Measurements from ENCODE around the gene SIRPG. TPM values are rescaled to one million over a fixed set of nuclear protein-coding genes. Genes with fewer than 3 reads are reported as not detected.

SIRPG gene
- total and polyA plus RNA-seq, 7 donors, result 0.01 to 0.30 (median 0.21) TPM; not detected in 4

GRCh38 chr20:1588533-1589460 lies 68.8 kb downstream of the SIRPG start:
- no peak for TF ChIP-seq CTCF (IDR thresholded peaks at IDR 0.05)
- Histone ChIP-seq H3K4me1 (no peaks in the 10 kb centered on the region), H3K27me3 (ENCODE audit: insufficient read depth in 3 of 3, low read length in 2 of 3) (no peaks in the 10 kb centered on the region), H3K27ac (no peak overlapping the region), H3K36me3 (ENCODE audit: insufficient read depth in 1 of 2, low read depth in 1 of 2) (no peaks in the 10 kb centered on the region), H3K9me3 (no peaks in the 10 kb centered on the region), H3K4me3 (no peak overlapping the region)
- DNase-seq (no peak), ATAC-seq (no peak)
- WGBS, 3 donors, result 49% methylated on average over 9 of the region's 9 CpGs; no CpG with 5 or more reads in 2 of the 3 donors
- intact Hi-C loops (cut with DNase I), result no loop called here

DNA sequence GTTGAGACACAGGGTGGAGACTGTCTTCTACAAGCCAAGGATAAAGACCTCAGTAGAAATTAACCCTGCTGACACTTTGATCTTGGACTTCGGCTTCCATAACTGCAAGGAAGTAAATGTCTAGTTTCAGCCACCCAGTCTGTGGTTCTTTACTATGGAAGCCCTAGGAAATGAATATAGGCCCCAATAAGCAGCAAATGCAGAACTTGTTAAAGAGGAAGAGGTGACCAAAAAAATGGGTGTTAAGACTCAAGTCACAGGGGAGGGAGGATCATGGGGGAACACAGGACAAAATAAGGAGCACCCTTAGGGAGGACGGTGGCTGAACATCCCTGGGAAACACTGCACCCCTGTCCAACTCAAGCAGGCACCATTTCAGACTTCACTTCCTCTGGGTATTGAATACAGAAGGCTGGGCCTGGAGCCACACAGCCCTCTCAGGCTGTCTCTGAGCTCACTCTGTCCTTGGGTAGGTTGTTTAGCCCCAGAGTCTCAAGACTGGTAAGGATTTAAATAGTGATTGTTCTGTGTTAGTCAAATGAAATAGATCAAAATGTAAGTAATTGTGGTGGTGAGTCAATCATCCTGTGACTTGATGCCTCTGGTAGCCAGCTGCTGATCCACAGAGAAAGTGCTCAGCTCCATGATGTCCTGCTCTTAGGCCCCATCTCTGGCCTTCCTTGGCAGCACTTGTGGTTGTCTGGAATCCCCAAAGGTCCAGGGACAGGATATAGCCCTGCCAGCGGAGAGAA lies 69.6 kb downstream of the SIRPG start:
- Histone ChIP-seq H3K27me3 (ENCODE audit: insufficient read depth in 3 of 3, low read length in 2 of 3) (no peaks in the 10 kb centered on the region), H3K4me3 (no peak overlapping the region), H3K4me1 (no peaks in the 10 kb centered on the region), H3K9me3 (no peaks in the 10 kb centered on the region), H3K36me3 (ENCODE audit: insufficient read depth in 1 of 2, low read depth in 1 of 2) (no peaks in the 10 kb centered on the region), H3K27ac (no peak overlapping the region)
- 68% methylated on average over 3 of the region's 3 CpGs; no CpG with 5 or more reads in 2 of the 3 donors for WGBS, 3 donors
- DNase-seq (no peak), ATAC-seq (no peak)
- intact Hi-C loops (cut with DNase I), result no loop called here
- no peak for TF ChIP-seq CTCF (IDR thresholded peaks at IDR 0.05)

GRCh38 chr20:1579488-1579887 lies 78.1 kb downstream of the SIRPG start:
- intact Hi-C loops (cut with DNase I), result no loop called here
- Histone ChIP-seq H3K27ac (no peak overlapping the region), H3K36me3 (ENCODE audit: insufficient read depth in 1 of 2, low read depth in 1 of 2) (no peaks in the 10 kb centered on the region), H3K4me3 (no peak overlapping the region), H3K9me3 (no peaks in the 10 kb centered on the region), H3K27me3 (ENCODE audit: insufficient read depth in 3 of 3, low read length in 2 of 3) (no peaks in the 10 kb centered on the region), H3K4me1 (no peaks in the 10 kb centered on the region)
- DNase-seq (no peak), ATAC-seq (no peak)
- no peak for TF ChIP-seq CTCF (IDR thresholded peaks at IDR 0.05)
- WGBS, 3 donors, result 90 to 94% (median 92%) methylated on average over 6 of the region's 6 CpGs

Other genes with a start within 250 kb of the SIRPG start
- gene NSFL1C, start 190.9 kb downstream of the SIRPG start, total RNA-seq, result 100 to 1,000 TPM in 3 of 4 donors, 10 to 100 TPM in 1; 99.9 to 135 (median 118) TPM
- gene NSFL1C, start 190.9 kb downstream of the SIRPG start, polyA plus RNA-seq, result 100 to 1,000 TPM in 2 of 3 donors, 10 to 100 TPM in 1; 82.8 to 126 (median 107) TPM
- gene SIRPB2, start 166.4 kb downstream of the SIRPG start, total RNA-seq, result 1 to 10 TPM; 1.1 to 1.8 (median 1.1) TPM
- under 1 TPM; 0.18 to 0.39 (median 0.27) TPM for gene SIRPB2, start 166.4 kb downstream of the SIRPG start, polyA plus RNA-seq
- not detected for gene SIRPD, start 100.1 kb downstream of the SIRPG start, total RNA-seq
- not detected for gene SIRPD, start 100.1 kb downstream of the SIRPG start, polyA plus RNA-seq
- 1 to 10 TPM in 3 of 4 donors, under 1 TPM in 1; 0.50 to 3.6 (median 1.5) TPM for gene SIRPB1, start 37.8 kb downstream of the SIRPG start, total RNA-seq
- gene SIRPB1, start 37.8 kb downstream of the SIRPG start, polyA plus RNA-seq, result under 1 TPM; 0.03 to 0.74 (median 0.73) TPM
- gene SIRPA, start 237.6 kb upstream of the SIRPG start, total RNA-seq, result 10 to 100 TPM; 14.9 to 42.9 (median 22.7) TPM
- 10 to 100 TPM in 2 of 3 donors, 1 to 10 TPM in 1; 6.2 to 15.5 (median 14.3) TPM for gene SIRPA, start 237.6 kb upstream of the SIRPG start, polyA plus RNA-seq